ENCODE data around the gene GRAPL. TPM values are rescaled to one million over a fixed set of nuclear protein-coding genes. Genes with fewer than 3 reads are reported as not detected.
A peak's percentile ranks its signal among the peaks of the same experiment; 100 is the strongest.
"Not testable (repeated sequence)": the region's sequence is repeated elsewhere in the genome, so short reads cannot be mapped to it uniquely, and the experiment has no call there.

GRAPL gene
- total RNA-seq (2014; rRNA removed; shearing (Covaris generic)): 121 and 138 TPM in 2 replicates
- total RNA-seq (2022): 209 and 261 TPM in 2 replicates
- Bru-seq, nascent RNA: percentile 78 among the genes with signal in this experiment
- percentile 86 among the genes with signal in this experiment for BruChase-seq, experiment 1, labeled RNA remaining after a 6-hour chase
- BruChase-seq, experiment 2, labeled RNA remaining after a 2-hour chase: percentile 81 among the genes with signal in this experiment
- long read RNA-seq, partial matches to known transcripts: 2 of 43 reads
- long read RNA-seq, other reads (novel, unspliced or antisense): 38 of 43 reads

- H3K4me1 ChIP-seq (ENCODE audit: insufficient read depth, low read length, poor library complexity, severe bottlenecking); H3K9me2 ChIP-seq (ENCODE audit: insufficient read depth, low read length); POLR2A ChIA-PET; CTCF ChIA-PET (ENCODE audit: unreplicated experiment); H3K36me3 ChIP-seq (ENCODE audit: insufficient read depth, low read length); DNase-seq (ENCODE audit: low spot score); H3K79me2 ChIP-seq (ENCODE audit: insufficient read depth, low read depth, low read length); H4K20me1 ChIP-seq (ENCODE audit: insufficient read depth, low read length); H3K9me3 ChIP-seq (ENCODE audit: low read length); H3K4me2 ChIP-seq (ENCODE audit: low read length); intact Hi-C loops (cut with micrococcal nuclease; ENCODE audit: unreplicated experiment); H2AFZ ChIP-seq (ENCODE audit: low read length): not testable (repeated sequence)
- peak within 1 kb of the TSS; percentile 66 for H3K4me3 ChIP-seq (ENCODE audit: low read depth, low read length, poor library complexity, severe bottlenecking)
- TSS peak; percentile 65 for BruUV-seq (replicated peaks)
- peak within 1 kb of the TSS; percentile 56 for H3K27ac ChIP-seq (ENCODE audit: low read depth, low read length, poor library complexity, severe bottlenecking)
Observed at GRCh38 chr17:19127148-19127980, at the start of gene GRAPL. GRAPL (plus strand) TSS chr17:19127589; CDS start chr17:19127620, 31 bp downstream.

DNA sequence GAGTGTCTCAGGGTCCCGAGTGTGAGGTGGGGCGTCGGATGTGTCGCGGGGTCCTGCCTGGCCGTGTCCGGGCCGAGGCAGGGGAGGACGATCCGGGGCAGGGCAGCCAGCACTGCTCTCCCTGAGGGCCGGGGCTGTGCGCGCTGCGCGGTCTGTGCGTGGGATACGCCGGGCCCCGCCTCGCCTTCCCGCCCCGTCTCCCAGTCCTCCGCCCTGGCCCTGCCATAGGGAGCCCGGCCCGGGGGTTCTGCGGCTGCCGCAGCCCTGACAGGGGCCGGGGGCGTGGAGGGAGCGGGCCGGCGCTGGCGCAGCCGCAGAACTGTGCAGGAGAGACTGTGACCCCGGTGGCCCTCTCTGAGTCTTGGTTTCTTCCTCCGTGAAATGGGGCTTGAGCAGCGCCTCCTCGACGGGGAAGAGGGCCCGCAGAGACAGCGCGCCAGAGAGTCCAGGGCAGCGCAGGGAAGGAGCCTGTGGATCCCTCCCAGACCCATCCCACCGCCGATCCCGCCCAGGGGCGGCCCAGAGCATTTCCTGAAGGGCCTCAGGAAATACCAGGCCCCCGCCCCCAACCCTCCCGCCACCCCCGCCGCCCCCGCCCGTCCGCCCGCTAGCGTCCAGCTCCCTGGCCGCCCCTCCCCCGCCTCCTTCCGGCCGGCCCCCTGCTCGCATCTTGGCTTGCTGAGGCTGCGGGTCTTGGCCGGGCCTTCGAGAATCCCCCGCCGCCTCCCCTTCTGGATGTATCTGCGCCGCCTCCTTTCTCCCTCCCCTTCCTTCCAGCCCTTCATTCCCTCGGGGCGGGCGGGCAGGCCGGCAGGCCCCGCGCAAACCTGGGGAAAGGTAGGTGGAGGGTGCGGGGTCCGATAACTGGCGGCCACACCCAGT, 38.3 kb upstream of the GRAPL start:
- CTCF ChIA-PET (ENCODE audit: unreplicated experiment); H4K20me1 ChIP-seq (ENCODE audit: insufficient read depth, low read length); H3K79me2 ChIP-seq (ENCODE audit: insufficient read depth, low read depth, low read length); H3K36me3 ChIP-seq (ENCODE audit: insufficient read depth, low read length); H3K4me1 ChIP-seq (ENCODE audit: insufficient read depth, low read length, poor library complexity, severe bottlenecking); H3K9me3 ChIP-seq (ENCODE audit: low read length); DNase-seq (ENCODE audit: low spot score); H3K4me3 ChIP-seq (ENCODE audit: low read depth, low read length, poor library complexity, severe bottlenecking); POLR2A ChIA-PET; H3K4me2 ChIP-seq (ENCODE audit: low read length); intact Hi-C loops (cut with micrococcal nuclease; ENCODE audit: unreplicated experiment); BruUV-seq (replicated peaks); H3K9me2 ChIP-seq (ENCODE audit: insufficient read depth, low read length); H3K27ac ChIP-seq (ENCODE audit: low read depth, low read length, poor library complexity, severe bottlenecking); H2AFZ ChIP-seq (ENCODE audit: low read length): not testable (repeated sequence)

- H3K9me3 ChIP-seq (ENCODE audit: low read length); H4K20me1 ChIP-seq (ENCODE audit: insufficient read depth, low read length); H3K9me2 ChIP-seq (ENCODE audit: insufficient read depth, low read length); intact Hi-C loops (cut with micrococcal nuclease; ENCODE audit: unreplicated experiment); H3K4me3 ChIP-seq (ENCODE audit: low read depth, low read length, poor library complexity, severe bottlenecking); H3K36me3 ChIP-seq (ENCODE audit: insufficient read depth, low read length); H3K4me1 ChIP-seq (ENCODE audit: insufficient read depth, low read length, poor library complexity, severe bottlenecking); H3K79me2 ChIP-seq (ENCODE audit: insufficient read depth, low read depth, low read length); H3K4me2 ChIP-seq (ENCODE audit: low read length); H2AFZ ChIP-seq (ENCODE audit: low read length); H3K27ac ChIP-seq (ENCODE audit: low read depth, low read length, poor library complexity, severe bottlenecking); BruUV-seq (replicated peaks); POLR2A ChIA-PET; CTCF ChIA-PET (ENCODE audit: unreplicated experiment); DNase-seq (ENCODE audit: low spot score): not testable (repeated sequence)
Observed at GRCh38 chr17:19090058-19090772, 37.2 kb upstream of the GRAPL start.

DNA sequence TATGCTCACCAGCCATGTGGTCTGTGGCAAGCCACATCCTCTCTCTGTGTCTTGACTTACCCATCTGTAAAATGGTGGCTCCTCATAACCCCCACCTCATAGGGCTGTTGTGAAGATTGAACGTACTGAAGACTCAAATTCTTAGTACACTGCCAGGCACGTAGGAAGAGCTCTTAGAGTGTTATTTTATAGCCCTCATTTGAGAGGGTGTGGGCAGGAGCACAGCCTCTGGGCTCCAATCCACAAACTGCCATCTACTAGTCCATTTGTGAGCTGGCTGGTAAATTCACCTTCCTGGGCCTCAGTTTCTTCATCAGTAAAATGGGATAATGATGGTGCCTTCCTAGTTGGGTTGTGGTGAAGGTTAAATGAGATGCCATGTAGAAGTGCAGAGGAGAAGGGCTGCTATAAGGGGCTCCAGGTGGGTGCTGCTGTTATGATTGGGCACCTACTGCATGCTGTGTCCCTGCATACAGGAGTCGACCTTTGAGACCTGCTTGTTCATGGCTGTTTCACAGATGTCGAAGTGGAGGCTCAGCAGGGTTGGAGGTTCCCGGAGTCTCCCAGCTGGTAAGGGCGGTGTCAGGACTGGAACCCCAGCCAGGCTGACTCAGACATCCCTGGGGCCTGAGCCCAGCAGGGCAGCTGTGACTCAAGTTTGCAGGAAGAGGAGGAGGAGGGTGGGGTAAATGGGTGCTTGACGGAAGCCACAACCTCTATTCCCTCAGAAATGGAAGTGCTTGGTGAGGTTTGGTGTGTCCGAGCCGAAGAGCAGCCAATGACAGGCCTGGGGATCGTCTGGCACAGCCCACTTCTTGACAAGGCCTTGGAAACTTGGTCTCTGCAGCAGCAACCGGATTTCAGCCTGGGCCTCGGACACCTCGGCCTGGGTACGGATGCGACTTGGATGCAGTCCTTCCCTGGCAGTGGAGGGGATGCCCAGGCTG, 34.4 kb upstream of the GRAPL start:
- H4K20me1 ChIP-seq (ENCODE audit: insufficient read depth, low read length); H3K9me3 ChIP-seq (ENCODE audit: low read length); H3K36me3 ChIP-seq (ENCODE audit: insufficient read depth, low read length); H3K9me2 ChIP-seq (ENCODE audit: insufficient read depth, low read length); H3K4me2 ChIP-seq (ENCODE audit: low read length); POLR2A ChIA-PET; DNase-seq (ENCODE audit: low spot score); H3K4me1 ChIP-seq (ENCODE audit: insufficient read depth, low read length, poor library complexity, severe bottlenecking); H3K4me3 ChIP-seq (ENCODE audit: low read depth, low read length, poor library complexity, severe bottlenecking); intact Hi-C loops (cut with micrococcal nuclease; ENCODE audit: unreplicated experiment); H3K79me2 ChIP-seq (ENCODE audit: insufficient read depth, low read depth, low read length); H2AFZ ChIP-seq (ENCODE audit: low read length); CTCF ChIA-PET (ENCODE audit: unreplicated experiment); H3K27ac ChIP-seq (ENCODE audit: low read depth, low read length, poor library complexity, severe bottlenecking); BruUV-seq (replicated peaks): not testable (repeated sequence)

GRCh38 chr17:19093684-19094438, 33.5 kb upstream of the GRAPL start:
- POLR2A ChIA-PET; H3K36me3 ChIP-seq (ENCODE audit: insufficient read depth, low read length); H3K79me2 ChIP-seq (ENCODE audit: insufficient read depth, low read depth, low read length); BruUV-seq (replicated peaks); H4K20me1 ChIP-seq (ENCODE audit: insufficient read depth, low read length); H3K4me2 ChIP-seq (ENCODE audit: low read length); H3K9me2 ChIP-seq (ENCODE audit: insufficient read depth, low read length); DNase-seq (ENCODE audit: low spot score); H2AFZ ChIP-seq (ENCODE audit: low read length); H3K4me3 ChIP-seq (ENCODE audit: low read depth, low read length, poor library complexity, severe bottlenecking); intact Hi-C loops (cut with micrococcal nuclease; ENCODE audit: unreplicated experiment); H3K9me3 ChIP-seq (ENCODE audit: low read length); H3K27ac ChIP-seq (ENCODE audit: low read depth, low read length, poor library complexity, severe bottlenecking); H3K4me1 ChIP-seq (ENCODE audit: insufficient read depth, low read length, poor library complexity, severe bottlenecking); CTCF ChIA-PET (ENCODE audit: unreplicated experiment): not testable (repeated sequence)
